HG03064 (cell line): Measurements from ENCODE around the gene CRHBP.
"Not testable (repeated sequence)": the region's sequence is repeated elsewhere in the genome, so short reads cannot be mapped to it uniquely, and the experiment has no call there.

Experiments used
- ATAC-seq: cut with Tn5 transposase; IDR thresholded peaks from one replicate; pipeline ENCODE4 v1.9.1; 2021; ENCODE audit warnings: low read depth; ENCODE audit not compliant: unreplicated experiment

The CRHBP gene

GRCh38 chr5:76952795-76953536 is at the start of gene CRHBP:
Gene CRHBP (plus strand): TSS chr5:76953045. CDS start chr5:76953135, 90 bp downstream.
- no peak for ATAC-seq

- ATAC-seq = no peak
Observed at GRCh38 chr5:76908166-76908565, 44.7 kb upstream of the CRHBP start.

- ATAC-seq = not testable (repeated sequence)
Observed at GRCh38 chr5:76910344-76910933, 42.4 kb upstream of the CRHBP start.

- not testable (repeated sequence) for ATAC-seq
Observed at GRCh38 chr5:76914671-76915070, 38.2 kb upstream of the CRHBP start.

GRCh38 chr5:76918539-76918938 is 34.3 kb upstream of the CRHBP start:
- ATAC-seq = no peak

- ATAC-seq = no peak
Observed at GRCh38 chr5:76920491-76920890, 32.4 kb upstream of the CRHBP start.

GRCh38 chr5:76926329-76927105 is 26.3 kb upstream of the CRHBP start:
- ATAC-seq = no peak

- no peak for ATAC-seq
Observed at GRCh38 chr5:76927961-76928360, 24.9 kb upstream of the CRHBP start.

GRCh38 chr5:76930083-76930482 is 22.8 kb upstream of the CRHBP start:
- ATAC-seq = no peak

- no peak for ATAC-seq
Observed at GRCh38 chr5:76938177-76938576, 14.7 kb upstream of the CRHBP start.

GRCh38 chr5:76941000-76941399 is 11.8 kb upstream of the CRHBP start:
- no peak for ATAC-seq

- ATAC-seq = no peak
Observed at GRCh38 chr5:76941442-76941841, 11.4 kb upstream of the CRHBP start.

GRCh38 chr5:76942581-76942980 is 10.3 kb upstream of the CRHBP start:
- no peak for ATAC-seq

GRCh38 chr5:76943006-76943405 is 9.8 kb upstream of the CRHBP start:
- ATAC-seq = no peak

GRCh38 chr5:76944638-76945037 is 8.2 kb upstream of the CRHBP start:
- ATAC-seq = no peak

GRCh38 chr5:76945238-76945637 is 7.6 kb upstream of the CRHBP start:
- ATAC-seq = not testable (repeated sequence)

GRCh38 chr5:76946090-76946489 is 6.8 kb upstream of the CRHBP start:
- no peak for ATAC-seq

GRCh38 chr5:76947082-76947503 is 5.8 kb upstream of the CRHBP start:
- ATAC-seq = no peak

GRCh38 chr5:76953551-76954382 is 922 bp downstream of the CRHBP start:
- ATAC-seq = no peak

- ATAC-seq = no peak
Observed at GRCh38 chr5:76954383-76954763, 1.5 kb downstream of the CRHBP start.

- ATAC-seq = no peak
Observed at GRCh38 chr5:76956033-76956432, 3.2 kb downstream of the CRHBP start.
